Measurements from ENCODE around the gene THY1. TPM values are rescaled to one million over a fixed set of nuclear protein-coding genes. Genes with fewer than 3 reads are reported as not detected.
"Not testable (repeated sequence)": the region's sequence is repeated elsewhere in the genome, so short reads cannot be mapped to it uniquely, and the experiment has no call there.

The THY1 gene
- total RNA-seq (not detected), polyA plus RNA-seq (not detected), total RNA-seq (0 reads per million in 6 experiments)

DNA sequence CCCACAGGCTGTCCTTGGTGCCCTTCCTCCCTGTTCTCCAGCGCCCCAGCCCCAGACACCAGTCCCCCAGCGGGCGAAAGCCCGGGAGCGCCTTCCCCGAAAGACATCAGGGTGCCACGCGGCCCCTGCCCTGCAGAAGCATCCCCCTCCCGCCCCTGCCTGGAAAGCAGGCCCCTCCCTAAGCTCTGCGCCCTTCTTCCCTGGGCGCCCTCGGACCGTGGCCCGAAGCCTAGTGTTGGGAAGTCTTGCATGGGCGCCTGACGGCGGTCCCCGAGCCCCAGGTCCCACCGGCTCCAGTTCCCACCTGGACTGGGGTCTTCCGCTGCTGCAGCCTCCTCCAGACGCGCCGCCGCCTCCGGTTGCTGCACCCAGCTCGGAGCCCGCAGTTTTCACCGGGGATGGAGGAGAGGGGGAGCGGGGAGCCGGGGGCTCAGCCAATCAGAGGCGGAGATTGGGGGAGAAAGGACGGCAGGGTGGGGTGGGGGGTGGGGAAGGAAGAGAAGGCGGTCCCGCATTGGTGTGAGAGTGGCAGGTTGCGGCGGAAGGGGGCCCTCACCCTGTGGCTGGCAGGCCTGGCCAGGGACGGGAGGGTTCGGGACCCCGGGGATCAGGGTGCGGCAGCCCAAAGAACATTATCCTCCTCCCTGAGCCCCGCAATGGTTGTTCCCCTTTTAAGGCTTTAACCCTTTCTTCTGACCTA, at the start of gene THY1:
THY1 (minus strand) TSS at position 364 of the 700 bp plus-strand sequence. CDS start 2,267 bp downstream, outside the sequence.
- Mint-ChIP-seq H3K4me3 (peak within 1 kb of the TSS in 9 of 10 donors; percentile 30 to 80 (median 71)), H3K27me3 (peaks cover 26 to 63% (median 41%) of the 10 kb centered on the region in 5 donors), H3K36me3 (no peaks in the 10 kb centered on the region), H3K9me3 (peaks cover 0 to 3% (median 0%) of the 10 kb centered on the region in 9 donors), H3K27ac (peak within 1 kb of the TSS in 2 of 10 donors; percentile 7 to 49), H3K4me1 (peaks cover 9 to 21% (median 17%) of the 10 kb centered on the region in 4 donors)
- DNase-seq, result no peak
- ATAC-seq, result peak in 1 of 2 donors; percentile 36
- POLR2A ChIA-PET, result no interaction called here

GRCh38 chr11:119472186-119472855, 49.3 kb upstream of the THY1 start:
- POLR2A ChIA-PET, result no interaction called here
- peaks cover 0 to 3% (median 1%) of the 10 kb centered on the region in 4 donors for H3K4me1 Mint-ChIP-seq
- ATAC-seq, result no peak
- no peak overlapping the region for H3K27ac Mint-ChIP-seq
- H3K4me3 Mint-ChIP-seq, result no peak overlapping the region
- H3K36me3 Mint-ChIP-seq, result peaks cover 2 to 9% (median 4%) of the 10 kb centered on the region in 3 donors
- peaks cover 6 to 19% (median 9%) of the 10 kb centered on the region in 9 donors for H3K9me3 Mint-ChIP-seq
- H3K27me3 Mint-ChIP-seq, result peaks cover 17 to 77% (median 41%) of the 10 kb centered on the region in 5 donors
- no peak for DNase-seq

- no peak overlapping the region for H3K27ac Mint-ChIP-seq
- no peak for DNase-seq
- H3K9me3 Mint-ChIP-seq, result peaks cover 10 to 29% (median 18%) of the 10 kb centered on the region in 9 donors
- ATAC-seq, result no peak
- peaks cover 0 to 3% (median 1%) of the 10 kb centered on the region in 4 donors for H3K4me1 Mint-ChIP-seq
- H3K27me3 Mint-ChIP-seq, result peaks cover 19 to 78% (median 45%) of the 10 kb centered on the region in 5 donors
- H3K4me3 Mint-ChIP-seq, result no peak overlapping the region
- POLR2A ChIA-PET, result no interaction called here
- peaks cover 4 to 19% (median 4%) of the 10 kb centered on the region in 3 donors for H3K36me3 Mint-ChIP-seq
Observed at GRCh38 chr11:119471329-119471728, 48.4 kb upstream of the THY1 start.

DNA sequence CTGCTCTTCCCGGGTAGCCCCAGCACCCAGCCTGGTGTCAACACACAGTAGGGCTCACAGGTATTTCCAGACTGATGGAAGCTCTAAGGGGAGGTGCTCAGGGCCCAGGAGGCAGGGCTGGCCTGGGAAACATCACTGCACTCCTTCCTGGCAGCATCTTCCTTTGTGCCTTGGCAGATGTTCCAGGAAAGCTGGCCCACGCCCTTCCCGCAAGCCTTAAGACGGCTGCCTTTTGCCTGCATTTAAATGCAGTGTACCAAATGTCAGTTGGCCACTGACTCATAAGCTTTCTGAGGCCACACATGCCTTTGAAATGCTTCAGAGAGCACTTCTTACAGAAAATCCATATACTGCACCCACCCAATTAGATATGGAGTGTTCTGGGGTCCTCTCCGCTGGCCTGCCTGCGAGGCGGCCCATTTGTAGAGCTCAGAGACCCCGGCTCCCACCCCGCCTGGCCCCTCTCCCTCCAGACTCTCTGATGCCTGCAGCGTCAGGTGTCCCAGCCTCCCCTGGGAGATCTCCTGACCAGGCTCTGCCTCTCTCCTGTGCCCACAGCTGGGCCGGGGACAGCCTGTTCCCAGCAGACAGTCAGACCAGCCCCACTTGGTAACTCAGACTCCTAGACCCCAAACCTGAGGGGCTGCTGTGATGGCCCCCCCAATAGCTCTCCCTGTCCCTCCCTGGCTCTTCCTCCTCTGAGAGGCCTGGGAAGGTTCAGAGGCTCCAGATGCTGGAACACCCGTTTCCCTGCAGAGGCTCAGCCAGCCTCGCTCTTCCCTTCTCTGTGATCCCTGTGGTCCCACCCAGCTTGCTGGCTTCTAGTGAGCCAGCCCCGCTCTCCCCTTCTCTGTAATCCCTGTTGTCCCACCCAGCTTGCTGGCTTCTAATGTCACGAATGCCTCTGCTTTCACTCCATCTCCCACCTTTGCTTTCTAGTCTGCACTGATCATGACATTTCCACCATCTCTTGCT, 47.6 kb upstream of the THY1 start:
- peaks cover 0 to 3% (median 1%) of the 10 kb centered on the region in 4 donors for H3K4me1 Mint-ChIP-seq
- peaks cover 17 to 77% (median 42%) of the 10 kb centered on the region in 5 donors for H3K27me3 Mint-ChIP-seq
- H3K9me3 Mint-ChIP-seq, result peaks cover 12 to 36% (median 23%) of the 10 kb centered on the region in 9 donors
- no peak overlapping the region for H3K4me3 Mint-ChIP-seq
- POLR2A ChIA-PET, result no interaction called here
- H3K36me3 Mint-ChIP-seq, result peaks cover 4 to 23% (median 6%) of the 10 kb centered on the region in 3 donors
- no peak for ATAC-seq
- no peak overlapping the region for H3K27ac Mint-ChIP-seq
- DNase-seq, result no peak

DNA sequence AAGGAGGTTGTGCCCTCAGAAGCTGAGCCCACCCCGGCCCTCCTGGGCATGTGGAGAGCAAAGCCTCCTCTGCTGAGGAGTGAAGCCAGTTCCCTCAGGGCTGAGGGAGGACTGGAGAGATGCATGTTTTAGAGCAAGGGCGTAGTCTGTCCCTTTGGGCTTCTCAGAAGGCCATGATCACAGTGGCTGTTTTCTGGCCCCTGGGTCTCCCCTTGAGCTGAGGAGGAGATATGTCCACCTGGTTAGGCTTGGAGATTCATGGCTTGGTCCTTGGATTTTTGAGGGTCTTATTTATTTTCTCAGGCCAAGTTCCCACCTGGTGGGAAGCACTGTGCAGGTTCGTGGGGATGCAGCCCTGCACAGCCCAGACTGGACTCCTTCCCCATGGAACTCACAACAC, 46.5 kb upstream of the THY1 start:
- Mint-ChIP-seq H3K4me1 (no peaks in the 10 kb centered on the region), H3K9me3 (peaks cover 12 to 47% (median 32%) of the 10 kb centered on the region in 9 donors), H3K36me3 (peaks cover 4 to 23% (median 6%) of the 10 kb centered on the region in 3 donors), H3K27me3 (peaks cover 17 to 77% (median 40%) of the 10 kb centered on the region in 5 donors), H3K27ac (no peak overlapping the region), H3K4me3 (no peak overlapping the region)
- POLR2A ChIA-PET, result no interaction called here
- ATAC-seq (no peak), DNase-seq (no peak)

DNA sequence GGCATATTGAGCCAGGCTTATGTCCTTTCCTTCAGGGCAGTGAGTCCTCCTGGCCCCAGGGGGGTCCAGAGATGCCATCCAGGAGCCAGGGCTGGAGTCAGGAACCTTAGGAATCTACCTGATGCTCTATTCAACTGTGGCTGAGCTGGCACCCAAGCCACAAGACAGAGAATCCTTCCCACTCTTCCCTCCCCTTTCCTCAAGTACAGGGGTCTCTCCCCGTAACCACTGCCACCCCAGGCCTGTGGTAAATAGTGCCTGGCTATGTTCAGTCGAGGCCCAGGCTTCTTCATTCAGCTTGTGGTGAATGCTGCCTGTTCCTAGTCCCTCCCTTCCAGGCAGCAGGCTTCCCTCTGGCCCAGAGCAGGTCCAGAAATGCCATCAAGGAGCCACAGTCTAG, 45.5 kb upstream of the THY1 start:
- ATAC-seq, result no peak
- Mint-ChIP-seq H3K4me1 (no peaks in the 10 kb centered on the region), H3K27ac (no peak overlapping the region), H3K4me3 (no peak overlapping the region), H3K36me3 (peaks cover 4 to 23% (median 6%) of the 10 kb centered on the region in 3 donors), H3K27me3 (peaks cover 17 to 76% (median 39%) of the 10 kb centered on the region in 5 donors), H3K9me3 (peaks cover 12 to 50% (median 33%) of the 10 kb centered on the region in 9 donors)
- no peak for DNase-seq
- POLR2A ChIA-PET, result no interaction called here

GRCh38 chr11:119461229-119461963, 38.4 kb upstream of the THY1 start:
- H3K27me3 Mint-ChIP-seq, result peaks cover 11 to 41% (median 22%) of the 10 kb centered on the region in 5 donors
- POLR2A ChIA-PET, result interaction anchor here (0.7 kb wide), 1 partner anchor 7 kb away, joined by 6 read pairs; no protein-coding TSS in a partner anchor
- H3K9me3 Mint-ChIP-seq, result peaks cover 3 to 28% (median 16%) of the 10 kb centered on the region in 9 donors
- peaks cover 0 to 4% (median 2%) of the 10 kb centered on the region in 3 donors for H3K36me3 Mint-ChIP-seq
- no peak overlapping the region for H3K4me3 Mint-ChIP-seq
- peaks cover 0 to 5% (median 0%) of the 10 kb centered on the region in 4 donors for H3K4me1 Mint-ChIP-seq
- ATAC-seq, result no peak
- H3K27ac Mint-ChIP-seq, result no peak overlapping the region
- no peak for DNase-seq

GRCh38 chr11:119460582-119460981, 37.6 kb upstream of the THY1 start:
- Mint-ChIP-seq H3K27me3 (peaks cover 9 to 39% (median 19%) of the 10 kb centered on the region in 5 donors), H3K27ac (no peak overlapping the region), H3K36me3 (no peaks in the 10 kb centered on the region), H3K9me3 (peaks cover 0 to 21% (median 11%) of the 10 kb centered on the region in 9 donors), H3K4me1 (peaks cover 0 to 5% (median 0%) of the 10 kb centered on the region in 4 donors), H3K4me3 (no peak overlapping the region)
- DNase-seq (no peak), ATAC-seq (no peak)
- POLR2A ChIA-PET, result no interaction called here

DNA sequence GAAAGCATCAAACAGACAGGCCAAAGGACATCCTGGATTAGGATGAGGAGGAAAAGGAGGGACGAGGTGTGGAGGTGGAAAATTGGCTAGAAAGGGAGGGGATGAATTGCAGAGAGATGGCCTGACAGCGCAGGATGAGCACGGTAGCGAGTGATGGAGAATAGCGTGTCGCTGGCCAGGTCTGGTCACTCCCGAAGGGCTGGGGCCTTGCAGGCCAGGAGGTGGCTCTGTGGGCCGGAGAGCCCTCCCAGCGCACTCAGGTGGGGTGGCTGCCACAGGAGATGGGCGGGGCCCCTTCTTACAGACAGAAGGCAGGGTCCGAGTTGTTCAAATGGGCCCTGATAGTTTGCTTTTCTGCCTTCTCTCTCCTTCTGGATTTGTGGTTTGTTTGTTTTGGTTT, 37.1 kb upstream of the THY1 start:
- H3K36me3 Mint-ChIP-seq, result no peaks in the 10 kb centered on the region
- DNase-seq (no peak), ATAC-seq (no peak)
- POLR2A ChIA-PET, result interaction anchor here (0.6 kb wide), 1 partner anchor 1282 kb away, joined by 3 read pairs; no protein-coding TSS in a partner anchor
- H3K4me1 Mint-ChIP-seq, result peaks cover 0 to 5% (median 0%) of the 10 kb centered on the region in 4 donors
- H3K9me3 Mint-ChIP-seq, result peaks cover 0 to 20% (median 7%) of the 10 kb centered on the region in 9 donors
- H3K4me3 Mint-ChIP-seq, result no peak overlapping the region
- H3K27ac Mint-ChIP-seq, result no peak overlapping the region
- H3K27me3 Mint-ChIP-seq, result peaks cover 11 to 39% (median 15%) of the 10 kb centered on the region in 5 donors

- POLR2A ChIA-PET, result interaction anchor here (0.6 kb wide), 1 partner anchor 1283 kb away, joined by 3 read pairs; no protein-coding TSS in a partner anchor
- H3K36me3 Mint-ChIP-seq, result no peaks in the 10 kb centered on the region
- ATAC-seq (no peak), DNase-seq (no peak)
- H3K4me1 Mint-ChIP-seq, result peaks cover 0 to 5% (median 0%) of the 10 kb centered on the region in 4 donors
- H3K4me3 Mint-ChIP-seq, result no peak overlapping the region
- H3K27me3 Mint-ChIP-seq, result peaks cover 11 to 36% (median 13%) of the 10 kb centered on the region in 5 donors
- peak overlapping the region in 3 of 10 donors; percentile 13 to 54 (median 49) for H3K27ac Mint-ChIP-seq
- peaks cover 0 to 13% (median under 1%) of the 10 kb centered on the region in 9 donors for H3K9me3 Mint-ChIP-seq
Observed at GRCh38 chr11:119459293-119459976, 36.5 kb upstream of the THY1 start.

- Mint-ChIP-seq H3K27me3 (peaks cover 26 to 48% (median 31%) of the 10 kb centered on the region in 5 donors), H3K27ac (peak overlapping the region in 1 of 10 donors; percentile 81)
- H3K4me1 Mint-ChIP-seq, POLR2A ChIA-PET, H3K4me3 Mint-ChIP-seq, DNase-seq, ATAC-seq, H3K9me3 Mint-ChIP-seq, H3K36me3 Mint-ChIP-seq: not testable (repeated sequence)
Observed at GRCh38 chr11:119455708-119456107, 32.7 kb upstream of the THY1 start.
